ENCODE data around the gene TGFB1I1.

TGFB1I1 gene

GRCh38 chr16:31471875-31472708 lies at the start of gene TGFB1I1:
TSS of gene TGFB1I1 (plus strand) at chr16:31472152. CDS start at chr16:31472189, 37 bp downstream.
- no peak for TF ChIP-seq CTCF (IDR thresholded peaks at IDR 0.05; ENCODE audit: extremely low read depth, insufficient read depth, missing control alignments)
- in situ Hi-C loops (cut with MboI; ENCODE audit: low pct_unique_long_range_greater_than_20kb, low sequenced_read_pairs, unreplicated experiment) = loop anchor here (25.0 kb wide), 1 partner anchor 390 kb away; the partner anchor contains the start of gene ZNF267
- peak; percentile 61 for DNase-seq (ENCODE audit: low spot score)

- no peak for DNase-seq (ENCODE audit: low spot score)
- in situ Hi-C loops (cut with MboI; ENCODE audit: low pct_unique_long_range_greater_than_20kb, low sequenced_read_pairs, unreplicated experiment) = no loop called here
- no peak for TF ChIP-seq CTCF (IDR thresholded peaks at IDR 0.05; ENCODE audit: extremely low read depth, insufficient read depth, missing control alignments)
Observed at GRCh38 chr16:31423241-31423640, 48.7 kb upstream of the TGFB1I1 start.

GRCh38 chr16:31423801-31424200 lies 48.2 kb upstream of the TGFB1I1 start:
- in situ Hi-C loops (cut with MboI; ENCODE audit: low pct_unique_long_range_greater_than_20kb, low sequenced_read_pairs, unreplicated experiment) = no loop called here
- TF ChIP-seq CTCF (IDR thresholded peaks at IDR 0.05; ENCODE audit: extremely low read depth, insufficient read depth, missing control alignments) = no peak
- DNase-seq (ENCODE audit: low spot score) = no peak

- DNase-seq (ENCODE audit: low spot score) = peak; percentile 80
- no peak for TF ChIP-seq CTCF (IDR thresholded peaks at IDR 0.05; ENCODE audit: extremely low read depth, insufficient read depth, missing control alignments)
- in situ Hi-C loops (cut with MboI; ENCODE audit: low pct_unique_long_range_greater_than_20kb, low sequenced_read_pairs, unreplicated experiment) = loop anchor here (25.0 kb wide), 1 partner anchor 465 kb away; the partner anchor contains the start of gene SETD1A
Observed at GRCh38 chr16:31427441-31428278, 44.3 kb upstream of the TGFB1I1 start.

DNA sequence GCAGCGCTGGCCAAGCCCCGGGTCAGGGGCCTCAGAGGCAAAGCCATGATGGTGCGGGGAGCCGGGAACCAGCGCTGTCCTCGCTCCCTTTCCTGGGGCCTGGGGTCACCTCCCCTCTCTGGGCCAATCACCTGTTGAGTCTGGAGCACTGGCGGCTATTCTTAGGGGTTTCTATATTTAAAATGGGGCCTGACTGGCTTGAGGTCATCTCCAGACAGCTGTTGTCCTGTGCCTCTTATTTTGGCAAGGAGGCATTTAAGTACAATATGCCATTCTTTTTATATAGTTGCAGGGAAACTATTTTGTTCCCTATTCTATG lies 43.7 kb upstream of the TGFB1I1 start, which contains the start of gene COX6A2:
Gene COX6A2 (minus strand): TSS at position 82 of the 319 bp plus-strand sequence. CDS start 35 bp downstream, at position 47.
- in situ Hi-C loops (cut with MboI; ENCODE audit: low pct_unique_long_range_greater_than_20kb, low sequenced_read_pairs, unreplicated experiment) = loop anchor here (25.0 kb wide), 1 partner anchor 466 kb away; the partner anchor contains the start of gene SETD1A
- no peak for TF ChIP-seq CTCF (IDR thresholded peaks at IDR 0.05; ENCODE audit: extremely low read depth, insufficient read depth, missing control alignments)
- no peak for DNase-seq (ENCODE audit: low spot score)

DNA sequence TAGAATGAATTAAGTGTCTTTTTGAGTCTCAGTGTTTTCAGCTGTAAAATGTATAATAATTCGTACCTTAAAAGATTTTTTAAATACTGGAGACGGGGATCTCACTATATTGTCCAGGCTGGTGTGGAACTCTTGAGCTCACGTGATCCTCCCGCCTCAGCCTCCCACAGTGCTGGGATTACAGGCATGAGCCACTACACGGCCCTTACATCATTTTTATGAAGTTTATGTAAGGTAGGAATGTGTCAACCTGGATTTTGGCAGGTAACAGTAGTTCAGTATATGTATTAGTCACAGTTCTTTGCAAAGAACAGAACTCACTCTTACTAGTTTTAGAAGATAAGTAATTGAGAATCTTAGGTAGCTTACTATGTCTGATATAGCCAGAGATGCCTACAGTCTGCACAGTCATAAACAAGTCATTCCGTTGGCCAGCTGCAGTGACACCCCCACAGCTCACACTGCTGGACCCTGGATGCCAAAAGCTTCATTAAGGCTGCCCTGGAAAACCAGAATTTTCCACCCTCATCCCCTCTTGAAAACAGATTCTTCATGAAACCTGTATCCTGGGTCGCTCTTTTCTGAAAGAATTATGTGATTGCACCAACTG lies 43.2 kb upstream of the TGFB1I1 start:
- DNase-seq (ENCODE audit: low spot score) = no peak
- in situ Hi-C loops (cut with MboI; ENCODE audit: low pct_unique_long_range_greater_than_20kb, low sequenced_read_pairs, unreplicated experiment) = loop anchor here (25.0 kb wide), 1 partner anchor 466 kb away; the partner anchor contains the start of gene SETD1A
- no peak for TF ChIP-seq CTCF (IDR thresholded peaks at IDR 0.05; ENCODE audit: extremely low read depth, insufficient read depth, missing control alignments)

All from GM13977 (cell line).